SK-N-SH treated with all-trans-retinoic acid at 6 μM for 48 hours (cell line): ENCODE data around the gene SP3.

Experiments
- ATAC-seq: fragments of 200-7000 bp; cut with Tn5 transposase; 3 replicates; pipeline ENCODE4 v1.9.1; 2020; ENCODE audit warnings: mild to moderate bottlenecking, moderate library complexity
- BACH2 ChIP-seq: fragments of 250-450 bp; sonication (Bioruptor Pico); IDR thresholded peaks from 2 replicates; pipeline ENCODE4 v1.9.0; 2021; ENCODE audit warnings: mild to moderate bottlenecking, borderline replicate concordance
- CSDC2 ChIP-seq: fragments of 250-450 bp; sonication (Bioruptor Pico); IDR thresholded peaks from 2 replicates; pipeline ENCODE4 v1.5.0; 2020; ENCODE audit warnings: mild to moderate bottlenecking, moderate library complexity
- ESRRG ChIP-seq: fragments of 250-450 bp; sonication (Bioruptor Pico); IDR thresholded peaks from 2 replicates; pipeline ENCODE4 v1.6.1; 2021; ENCODE audit warnings: mild to moderate bottlenecking
- OSR1 ChIP-seq: fragments of 250-450 bp; sonication (Bioruptor Pico); IDR thresholded peaks from 2 replicates; pipeline ENCODE4 v1.8.0; 2022; ENCODE audit warnings: moderate library complexity, mild to moderate bottlenecking, inconsistent platforms
- PPARA ChIP-seq: fragments of 250-450 bp; sonication (Bioruptor Pico); IDR thresholded peaks from 2 replicates; pipeline ENCODE4 v1.5.0; 2020; ENCODE audit warnings: mild to moderate bottlenecking, borderline replicate concordance
- RARB ChIP-seq: fragments of 250-450 bp; sonication (Bioruptor Pico); IDR thresholded peaks from 2 replicates; pipeline ENCODE4 v1.8.0; 2021; ENCODE audit warnings: mild to moderate bottlenecking, moderate library complexity
- TOX ChIP-seq: fragments of 250-450 bp; sonication (Bioruptor Pico); IDR thresholded peaks from 2 replicates; pipeline ENCODE4 v1.8.0; 2021; ENCODE audit warnings: mild to moderate bottlenecking, moderate library complexity, borderline replicate concordance
- TSHZ2 ChIP-seq: fragments of 250-450 bp; sonication (Bioruptor Pico); IDR thresholded peaks from 2 replicates; pipeline ENCODE4 v1.5.0; 2020; ENCODE audit warnings: mild to moderate bottlenecking, moderate library complexity
- ZFP3 ChIP-seq: fragments of 250-450 bp; sonication (Bioruptor Pico); IDR thresholded peaks from 2 replicates; pipeline ENCODE4 v1.5.0; 2020; ENCODE audit warnings: mild to moderate bottlenecking, moderate library complexity
- ZFP30 ChIP-seq: fragments of 450-650 bp; formaldehyde crosslinking; IDR thresholded peaks from 2 replicates; pipeline ENCODE4 v1.5.0; 2022; ENCODE audit warnings: mild to moderate bottlenecking, moderate library complexity
- ZNF565 ChIP-seq: fragments of 450-650 bp; formaldehyde crosslinking; conservative IDR thresholded peaks from 2 replicates; pipeline ENCODE4 v1.5.0; 2020; ENCODE audit warnings: low read depth, mild to moderate bottlenecking, moderate library complexity

The SP3 gene

GRCh38 chr2:173858291-173858731 is 106.9 kb downstream of the SP3 start:
- TF ChIP-seq TOX (no peak), ESRRG (CRISPR knock-in tag) (no peak), OSR1 (CRISPR knock-in tag) (no peak), PPARA (no peak), ZNF565 (CRISPR knock-in tag) (no peak), ZFP3 (CRISPR knock-in tag) (no peak), BACH2 (no peak), CSDC2 (CRISPR knock-in tag) (no peak), ZFP30 (CRISPR knock-in tag) (no peak), RARB (CRISPR knock-in tag) (no peak), TSHZ2 (CRISPR knock-in tag) (no peak)
- ATAC-seq: no peak
